NCI-H2029 (cell line): ENCODE results near the gene PALLD.

Experiments
- DNase-seq: peaks from one replicate; lab custom pipeline; 2025; lab: John Stamatoyannopoulos, UW

PALLD gene

DNA sequence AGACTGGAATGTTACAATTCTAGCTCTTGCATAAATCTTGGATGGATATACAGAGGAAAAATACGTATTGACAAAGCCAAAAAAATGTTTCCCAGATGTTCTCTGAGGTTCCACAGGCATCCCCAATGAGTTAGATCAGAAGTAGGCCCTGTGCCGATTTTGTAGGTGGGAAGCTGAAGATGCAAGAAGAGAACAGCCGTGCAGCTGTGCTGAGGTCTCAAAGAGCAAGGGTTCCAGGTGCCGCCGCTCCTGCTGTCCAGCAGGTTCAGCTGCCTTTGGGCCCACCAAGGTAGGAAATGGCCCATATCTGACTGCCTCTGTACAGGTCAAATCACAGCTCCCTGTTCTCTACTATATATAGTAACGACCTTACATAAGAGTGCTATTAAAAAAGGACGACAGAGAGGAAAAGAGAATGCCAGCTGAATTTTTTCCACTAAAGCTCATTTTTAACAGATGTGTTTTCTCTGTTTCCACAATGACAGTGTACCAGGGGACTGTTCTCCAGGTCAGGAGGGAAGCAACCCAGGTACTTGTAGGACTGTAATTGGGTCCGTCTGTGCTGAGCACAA is 357.6 kb downstream of the PALLD start:
- DNase-seq, result no peak

GRCh38 chr4:168856312-168856711 is 359.5 kb downstream of the PALLD start:
- DNase-seq, result no peak

DNA sequence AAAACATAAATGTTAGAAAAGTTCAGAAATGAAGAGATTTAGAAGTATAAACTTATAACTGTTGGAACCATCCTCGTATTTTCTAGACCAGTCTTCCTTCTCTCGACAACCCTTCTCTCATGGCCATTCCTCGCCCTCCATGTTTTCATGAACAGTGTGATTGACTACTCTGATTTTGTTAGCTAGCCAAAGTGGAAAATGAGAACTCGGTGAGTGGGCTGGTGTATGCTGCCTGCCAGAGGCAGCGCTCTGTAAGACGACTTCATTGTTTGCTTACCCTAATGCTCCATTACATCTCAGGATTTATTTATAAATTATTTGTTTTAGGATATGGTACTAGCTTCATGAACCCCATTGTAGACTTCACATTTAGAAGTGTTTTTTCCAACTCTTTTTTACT is 360.2 kb downstream of the PALLD start:
- no peak for DNase-seq

- no peak for DNase-seq
These were observed 360.9 kb downstream of the PALLD start for GRCh38 chr4:168857546-168858314.

- no peak for DNase-seq
These were observed 362.2 kb downstream of the PALLD start for GRCh38 chr4:168859100-168859499.

DNA sequence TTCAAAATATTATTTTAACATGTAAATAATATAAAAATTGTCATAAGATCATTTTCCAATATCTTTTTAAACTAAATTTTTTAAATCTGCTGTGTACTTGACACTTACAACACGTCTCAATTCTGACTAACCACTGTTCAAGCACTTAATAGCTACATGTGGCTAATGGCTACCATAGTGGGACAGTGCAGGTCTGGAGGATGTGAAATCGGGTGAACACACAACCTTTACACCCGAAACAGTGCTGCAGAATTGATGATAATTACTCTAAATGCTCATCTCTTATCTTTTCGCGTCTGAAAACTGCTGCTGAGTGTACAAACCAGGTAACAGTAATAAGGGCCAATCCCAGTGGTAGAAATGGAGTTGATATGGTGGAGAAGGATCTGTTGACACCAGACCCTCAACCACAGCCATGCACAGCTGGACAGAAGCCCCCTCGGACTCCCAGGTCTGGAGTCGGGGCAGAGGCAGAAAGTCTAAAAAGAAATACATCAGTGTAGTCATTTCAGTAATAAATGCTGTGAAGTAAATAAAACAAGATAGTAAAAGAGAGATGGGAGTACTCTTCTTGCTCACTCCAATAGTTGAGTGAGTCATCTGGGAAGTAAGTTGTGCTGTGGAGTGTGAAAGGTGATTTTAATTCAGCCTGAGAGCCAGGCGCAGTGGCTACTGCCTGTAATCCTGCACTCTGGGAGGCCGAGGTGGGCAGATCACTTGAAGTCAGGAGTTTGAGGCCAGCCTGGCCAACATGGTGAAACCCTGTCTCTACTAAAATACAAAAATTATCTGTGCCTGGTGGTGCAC is 363.2 kb downstream of the PALLD start:
- no peak for DNase-seq

DNA sequence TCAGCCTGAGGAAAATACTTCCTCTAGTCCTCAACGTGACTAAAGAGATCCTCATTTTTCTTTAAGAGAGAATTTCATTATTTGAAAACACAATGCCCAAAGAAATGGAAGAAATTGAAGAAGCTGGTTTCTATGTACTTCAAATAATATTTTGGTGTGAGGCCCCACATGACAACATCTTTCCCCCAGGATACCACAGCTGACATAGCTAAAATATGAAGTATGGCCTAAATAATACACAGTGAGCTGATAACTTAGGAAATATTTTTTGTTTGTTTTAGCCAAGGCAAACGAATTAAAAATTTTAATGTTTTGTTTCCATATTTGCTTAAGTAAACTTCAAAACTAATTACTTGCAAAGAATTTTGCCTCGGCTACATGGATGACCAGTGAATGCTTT is 364.0 kb downstream of the PALLD start:
- no peak for DNase-seq

DNA sequence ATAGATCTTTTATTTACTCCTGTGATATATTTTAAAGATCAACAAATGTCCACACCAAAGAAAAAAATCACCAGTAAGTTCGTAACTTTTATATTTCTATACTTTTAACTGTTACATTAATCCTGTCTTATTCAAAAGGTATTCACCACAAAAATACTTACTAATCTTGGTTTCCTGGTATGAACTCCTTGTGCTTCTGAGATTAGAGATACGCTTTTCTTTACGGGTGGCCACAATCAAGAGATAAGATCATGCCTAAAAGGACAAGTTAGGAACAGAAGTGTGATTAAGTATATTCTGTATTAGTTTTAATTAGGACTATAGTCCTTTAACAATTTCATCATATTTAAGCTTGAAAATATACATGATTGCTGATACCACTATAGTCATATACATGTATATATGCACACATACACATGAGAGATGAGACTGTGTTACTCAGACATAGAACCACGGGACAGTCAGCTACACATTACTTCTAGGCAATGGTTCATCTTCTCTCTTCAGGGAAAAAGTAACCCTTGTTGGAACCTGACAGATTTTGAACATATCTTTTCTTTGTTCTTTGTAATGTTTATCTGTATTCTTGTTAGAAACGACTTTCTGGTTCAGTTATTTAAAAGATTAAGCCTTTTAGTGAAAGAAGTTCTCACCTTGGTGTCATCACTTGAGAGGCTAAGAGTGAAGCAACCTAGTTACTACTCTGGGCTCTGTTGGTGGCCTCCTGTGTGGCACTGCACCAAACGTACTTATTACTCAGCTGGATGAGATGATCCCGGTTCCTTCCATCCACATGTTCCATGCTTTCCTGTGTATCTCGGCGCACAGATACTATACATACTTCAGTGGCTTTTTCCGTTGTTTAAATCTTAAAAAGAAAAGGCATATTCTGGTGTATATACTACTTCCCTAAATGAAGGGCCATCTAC is 367.1 kb downstream of the PALLD start:
- no peak for DNase-seq

- DNase-seq, result no peak
These were observed 368.1 kb downstream of the PALLD start for GRCh38 chr4:168864821-168865541.

DNA sequence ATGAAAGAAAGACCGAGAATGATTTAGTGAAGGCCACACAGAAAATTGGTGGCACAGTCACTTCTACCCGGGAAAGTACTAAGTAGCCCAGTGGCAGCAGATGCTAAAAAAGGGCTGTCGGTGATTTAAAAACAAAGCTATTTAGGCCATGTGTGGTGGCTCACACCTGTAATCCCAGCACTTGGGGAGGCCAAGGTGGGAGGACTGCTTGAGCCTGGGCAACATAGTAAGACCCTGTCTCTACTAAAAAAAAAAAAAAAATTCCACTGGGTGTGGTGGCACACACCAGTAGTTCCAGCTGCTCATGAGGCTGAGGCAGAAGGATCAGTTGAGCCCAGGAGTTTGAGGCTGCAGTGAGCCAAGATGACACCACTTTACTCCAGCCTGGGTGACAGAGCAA is 369.0 kb downstream of the PALLD start:
- DNase-seq, result no peak

DNA sequence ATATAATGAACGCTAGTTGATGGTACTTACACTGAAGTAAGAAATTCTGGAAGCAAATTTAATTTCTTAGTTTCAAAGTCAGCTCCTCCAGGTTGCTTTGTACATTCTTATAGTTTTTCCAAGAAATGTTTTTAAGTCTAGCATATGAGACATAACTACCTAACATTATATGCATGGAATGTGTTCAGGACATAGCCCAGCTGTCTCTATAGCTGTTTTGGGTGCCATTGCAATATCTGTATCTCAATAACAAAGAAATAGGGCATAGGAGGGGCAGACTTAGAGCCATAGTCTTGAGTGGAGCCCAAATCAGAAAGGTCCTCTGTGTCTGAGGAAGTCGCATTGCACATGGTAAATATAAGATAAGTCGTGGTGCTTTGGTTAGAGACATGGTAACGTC is 369.8 kb downstream of the PALLD start:
- DNase-seq, result no peak

DNA sequence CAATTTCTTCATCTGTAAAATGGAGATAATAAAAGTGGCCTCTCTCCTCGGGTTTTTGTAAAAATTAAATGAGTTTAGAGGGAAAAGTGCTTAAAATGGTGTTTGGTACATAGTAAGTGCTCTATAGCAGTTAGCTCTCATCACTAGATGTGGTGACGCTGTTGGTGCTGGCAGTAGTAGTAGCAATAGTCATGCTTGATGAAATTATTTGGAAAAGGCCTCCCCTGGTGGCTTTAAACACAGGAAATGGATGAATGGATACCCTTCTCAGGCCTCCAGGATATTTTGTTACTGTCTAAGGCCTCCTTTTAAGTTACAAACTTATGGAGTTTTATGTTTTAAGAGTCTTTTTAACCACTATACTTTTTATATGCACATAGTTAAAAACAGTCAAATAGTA is 370.3 kb downstream of the PALLD start:
- DNase-seq, result no peak

DNA sequence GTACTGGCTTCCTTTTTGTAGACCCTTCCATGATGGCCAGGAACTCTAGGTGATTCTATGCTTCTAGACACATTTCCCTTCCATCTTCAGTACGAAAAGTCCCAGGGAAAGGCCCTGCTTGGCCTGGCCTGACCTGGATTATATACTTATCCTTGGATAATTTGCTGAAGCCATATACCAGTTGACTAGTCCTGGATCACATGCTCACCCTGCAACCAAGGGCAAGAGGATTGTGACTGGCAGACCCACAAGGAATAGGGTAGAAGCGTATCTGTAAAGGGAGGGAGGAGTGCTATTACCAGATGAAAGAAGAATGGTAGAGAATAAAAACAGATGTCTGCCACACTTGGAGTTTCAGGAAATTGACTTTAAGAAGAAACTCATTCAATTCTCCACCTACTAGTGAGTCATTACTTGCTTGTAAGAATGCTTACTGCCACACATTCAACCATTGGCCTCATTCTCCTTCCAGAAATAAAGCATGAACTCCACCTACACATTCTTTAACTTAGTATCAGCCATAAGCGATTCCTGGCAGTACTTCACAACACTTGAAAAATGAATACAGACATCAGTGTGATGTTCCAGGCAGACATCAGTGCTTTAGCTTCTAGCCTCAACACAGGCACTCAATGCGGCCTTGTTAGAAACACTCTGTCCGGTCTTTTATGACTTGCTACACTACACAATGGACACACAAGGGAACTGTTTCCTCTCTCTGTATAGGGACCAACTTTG is 371.4 kb downstream of the PALLD start:
- DNase-seq, result no peak

DNA sequence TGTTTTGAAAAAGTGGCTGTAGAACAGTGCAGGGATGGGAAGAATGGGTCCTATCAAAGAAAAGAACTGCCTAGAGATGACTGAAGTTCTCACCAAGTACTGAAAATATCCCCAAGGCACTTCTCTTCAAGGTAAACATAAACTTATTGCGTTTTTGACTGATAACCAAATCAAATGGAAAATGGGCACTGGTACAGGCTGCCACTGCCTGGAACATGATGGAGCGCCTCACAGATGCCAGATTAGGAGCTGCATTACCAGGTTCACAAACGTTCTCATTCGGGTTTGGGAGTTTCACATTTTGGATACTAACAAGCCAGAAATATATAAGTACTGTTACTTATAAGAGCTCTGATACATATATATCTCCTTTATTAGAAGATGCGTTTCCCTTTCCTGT is 371.9 kb downstream of the PALLD start:
- DNase-seq, result no peak

GRCh38 chr4:168870004-168870403 is 373.2 kb downstream of the PALLD start:
- no peak for DNase-seq

GRCh38 chr4:168871632-168872031 is 374.8 kb downstream of the PALLD start:
- no peak for DNase-seq

DNA sequence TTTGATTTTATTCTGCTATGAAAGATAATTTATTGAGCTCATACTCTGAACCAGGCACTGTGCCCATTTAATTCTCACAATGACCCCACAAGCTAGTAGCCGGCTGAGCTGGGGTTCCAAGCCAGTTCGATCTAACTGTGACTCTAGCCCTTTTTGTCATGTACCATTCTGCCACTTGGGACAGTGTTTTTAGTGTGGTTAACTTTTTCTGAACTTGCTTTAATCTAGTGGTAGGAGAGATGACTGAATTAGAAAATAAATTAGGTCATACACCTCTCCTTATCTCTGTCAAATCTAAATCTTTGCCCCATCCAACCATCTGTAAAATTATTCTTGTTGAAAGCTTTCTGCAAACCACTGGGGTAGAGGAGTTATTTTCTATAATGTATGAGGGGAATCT is 377.2 kb downstream of the PALLD start:
- DNase-seq, result no peak

GRCh38 chr4:168876106-168876505 is 379.3 kb downstream of the PALLD start:
- DNase-seq, result no peak

GRCh38 chr4:168877511-168878491 is 380.9 kb downstream of the PALLD start:
- no peak for DNase-seq
